H1 (cell line): ENCODE results near the gene AFF2. TPM values are rescaled to one million over a fixed set of nuclear protein-coding genes. Genes with fewer than 3 reads are reported as not detected.

Experiments used
- CEBPB ChIP-seq: IDR thresholded peaks from 2 replicates; pipeline ENCODE4 v1.6.1; 2012; ENCODE audit warnings: low read depth, low read length
- RFX5 ChIP-seq: IDR thresholded peaks from 2 replicates; pipeline ENCODE4 v1.6.1; 2011; ENCODE audit warnings: low read depth, low read length, improper control_type of control experiment, borderline replicate concordance
- polyA plus RNA-seq, 7 experiments: library from polyadenylated mRNA; depleted of rRNA in 3 of 7; stranded (reverse) in 5 of 7; unstranded in 2 of 7; fragments of >200 nt in 5 of 7; fragments of 200-250 nt in 2 of 7; gene quantifications; 1 replicate in 5 of 7; 2 replicates in 1 of 7; 4 replicates in 1 of 7; pipeline versions ENCODE4 v1.2.1 to v1.2.3, GENCODE V29; 2011 to 2013; ENCODE audit warnings: missing spikeins in 2 of 7, mixed read lengths in 2 of 7
- total RNA-seq: library from RNA; stranded (reverse); fragmentation: NEBNext Ultra II Directional; extraction: Animal tissue kit (Norgen Biotek cat#: 25700); gene quantifications from 2 replicates; pipeline ENCODE4 v1.2.1, GENCODE V29; 2021

AFF2 gene
- total and polyA plus RNA-seq, 2 of the 8 experiments (the other 6 are each of a cell fraction or from before 2014, with no cell fraction given) = 2.0 to 7.3 TPM

- TF ChIP-seq RFX5 = no peak
- no peak for TF ChIP-seq CEBPB
Observed at GRCh38 chrX:148741441-148741840, 241.0 kb downstream of the AFF2 start (continued).
